SK-MEL-5 (cell line): ENCODE data around the gene FHDC1. TPM values are rescaled to one million over a fixed set of nuclear protein-coding genes. Genes with fewer than 3 reads are reported as not detected.

Experiments used
- DNase-seq: peaks from one replicate; pipeline ENCODE4 v3.0.0-alpha.2; 2016; ENCODE audit warnings: low read depth, low spot score
- in situ Hi-C: cut with HindIII; loops from 2 replicates; pipeline ENCODE4 v1.10.0; 2016; ENCODE audit warnings: low sequenced_read_pairs, high pct_unique_total_duplicates, low pct_unique_long_range_greater_than_20kb
- total RNA-seq: library from RNA; depleted of rRNA; stranded (reverse); fragments of >200 nt; shearing (Covaris generic); gene quantifications from 2 replicates; pipeline ENCODE4 v1.2.3, GENCODE V29; 2014

FHDC1 gene
- total RNA-seq, 1 experiment from 2014 or later = 0.53 TPM

- in situ Hi-C loops = no loop called here
- DNase-seq = no peak
Measured at GRCh38 chr4:152968806-152969394, 32.8 kb downstream of the FHDC1 start.

GRCh38 chr4:152970102-152970820, 34.1 kb downstream of the FHDC1 start:
- in situ Hi-C loops = no loop called here
- DNase-seq = no peak

- no peak for DNase-seq
- in situ Hi-C loops = no loop called here
Measured at GRCh38 chr4:152971053-152971452, 34.9 kb downstream of the FHDC1 start.

- in situ Hi-C loops = no loop called here
Measured at GRCh38 chr4:152972821-152973628, 36.9 kb downstream of the FHDC1 start.

GRCh38 chr4:152973629-152974467, 37.7 kb downstream of the FHDC1 start:
- in situ Hi-C loops = no loop called here
- DNase-seq = no peak

More at GRCh38 chr4:152972821-152973628, 36.9 kb downstream of the FHDC1 start:
- DNase-seq = no peak

- no peak for DNase-seq
- in situ Hi-C loops = no loop called here
Measured at GRCh38 chr4:152974468-152975379, 38.6 kb downstream of the FHDC1 start.

GRCh38 chr4:152975380-152976211, 39.5 kb downstream of the FHDC1 start:
- no peak for DNase-seq
- in situ Hi-C loops = no loop called here

- no peak for DNase-seq
- in situ Hi-C loops = no loop called here
Measured at GRCh38 chr4:152976212-152976761, 40.2 kb downstream of the FHDC1 start.

GRCh38 chr4:152979731-152980330, 43.7 kb downstream of the FHDC1 start:
- no peak for DNase-seq
- in situ Hi-C loops = no loop called here

GRCh38 chr4:152981278-152981677, 45.2 kb downstream of the FHDC1 start:
- in situ Hi-C loops = no loop called here
- no peak for DNase-seq

- in situ Hi-C loops = no loop called here
- peak; percentile 3 for DNase-seq
Measured at GRCh38 chr4:152981842-152982241, 45.7 kb downstream of the FHDC1 start.

GRCh38 chr4:152983221-152983620, 47.1 kb downstream of the FHDC1 start:
- DNase-seq = no peak
- in situ Hi-C loops = no loop called here

GRCh38 chr4:152983774-152984411, 47.8 kb downstream of the FHDC1 start:
- peak; percentile 87 for DNase-seq
- in situ Hi-C loops = no loop called here

- in situ Hi-C loops = no loop called here
- DNase-seq = no peak
Measured at GRCh38 chr4:152988721-152989553, 52.8 kb downstream of the FHDC1 start.
